ENCODE data around the gene MSH6. TPM values are rescaled to one million over a fixed set of nuclear protein-coding genes. Genes with fewer than 3 reads are reported as not detected.

The MSH6 gene
- total and polyA plus RNA-seq, 9 of the 15 experiments (the other 6 are each of a cell fraction or from before 2014, with no cell fraction given), result 15.3 to 147 (median 80.5) TPM

DNA sequence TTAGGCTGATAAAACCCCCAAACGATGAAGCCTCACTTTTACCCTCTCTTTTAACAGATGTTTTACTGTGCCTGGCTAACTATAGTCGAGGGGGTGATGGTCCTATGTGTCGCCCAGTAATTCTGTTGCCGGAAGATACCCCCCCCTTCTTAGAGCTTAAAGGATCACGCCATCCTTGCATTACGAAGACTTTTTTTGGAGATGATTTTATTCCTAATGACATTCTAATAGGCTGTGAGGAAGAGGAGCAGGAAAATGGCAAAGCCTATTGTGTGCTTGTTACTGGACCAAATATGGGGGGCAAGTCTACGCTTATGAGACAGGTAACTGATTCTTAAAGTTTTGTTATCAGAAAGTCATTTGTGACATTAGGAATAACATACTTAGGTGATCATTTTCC is 20.4 kb downstream of the MSH6 start (continued):
- TF ChIP-seq, protein P1, sequence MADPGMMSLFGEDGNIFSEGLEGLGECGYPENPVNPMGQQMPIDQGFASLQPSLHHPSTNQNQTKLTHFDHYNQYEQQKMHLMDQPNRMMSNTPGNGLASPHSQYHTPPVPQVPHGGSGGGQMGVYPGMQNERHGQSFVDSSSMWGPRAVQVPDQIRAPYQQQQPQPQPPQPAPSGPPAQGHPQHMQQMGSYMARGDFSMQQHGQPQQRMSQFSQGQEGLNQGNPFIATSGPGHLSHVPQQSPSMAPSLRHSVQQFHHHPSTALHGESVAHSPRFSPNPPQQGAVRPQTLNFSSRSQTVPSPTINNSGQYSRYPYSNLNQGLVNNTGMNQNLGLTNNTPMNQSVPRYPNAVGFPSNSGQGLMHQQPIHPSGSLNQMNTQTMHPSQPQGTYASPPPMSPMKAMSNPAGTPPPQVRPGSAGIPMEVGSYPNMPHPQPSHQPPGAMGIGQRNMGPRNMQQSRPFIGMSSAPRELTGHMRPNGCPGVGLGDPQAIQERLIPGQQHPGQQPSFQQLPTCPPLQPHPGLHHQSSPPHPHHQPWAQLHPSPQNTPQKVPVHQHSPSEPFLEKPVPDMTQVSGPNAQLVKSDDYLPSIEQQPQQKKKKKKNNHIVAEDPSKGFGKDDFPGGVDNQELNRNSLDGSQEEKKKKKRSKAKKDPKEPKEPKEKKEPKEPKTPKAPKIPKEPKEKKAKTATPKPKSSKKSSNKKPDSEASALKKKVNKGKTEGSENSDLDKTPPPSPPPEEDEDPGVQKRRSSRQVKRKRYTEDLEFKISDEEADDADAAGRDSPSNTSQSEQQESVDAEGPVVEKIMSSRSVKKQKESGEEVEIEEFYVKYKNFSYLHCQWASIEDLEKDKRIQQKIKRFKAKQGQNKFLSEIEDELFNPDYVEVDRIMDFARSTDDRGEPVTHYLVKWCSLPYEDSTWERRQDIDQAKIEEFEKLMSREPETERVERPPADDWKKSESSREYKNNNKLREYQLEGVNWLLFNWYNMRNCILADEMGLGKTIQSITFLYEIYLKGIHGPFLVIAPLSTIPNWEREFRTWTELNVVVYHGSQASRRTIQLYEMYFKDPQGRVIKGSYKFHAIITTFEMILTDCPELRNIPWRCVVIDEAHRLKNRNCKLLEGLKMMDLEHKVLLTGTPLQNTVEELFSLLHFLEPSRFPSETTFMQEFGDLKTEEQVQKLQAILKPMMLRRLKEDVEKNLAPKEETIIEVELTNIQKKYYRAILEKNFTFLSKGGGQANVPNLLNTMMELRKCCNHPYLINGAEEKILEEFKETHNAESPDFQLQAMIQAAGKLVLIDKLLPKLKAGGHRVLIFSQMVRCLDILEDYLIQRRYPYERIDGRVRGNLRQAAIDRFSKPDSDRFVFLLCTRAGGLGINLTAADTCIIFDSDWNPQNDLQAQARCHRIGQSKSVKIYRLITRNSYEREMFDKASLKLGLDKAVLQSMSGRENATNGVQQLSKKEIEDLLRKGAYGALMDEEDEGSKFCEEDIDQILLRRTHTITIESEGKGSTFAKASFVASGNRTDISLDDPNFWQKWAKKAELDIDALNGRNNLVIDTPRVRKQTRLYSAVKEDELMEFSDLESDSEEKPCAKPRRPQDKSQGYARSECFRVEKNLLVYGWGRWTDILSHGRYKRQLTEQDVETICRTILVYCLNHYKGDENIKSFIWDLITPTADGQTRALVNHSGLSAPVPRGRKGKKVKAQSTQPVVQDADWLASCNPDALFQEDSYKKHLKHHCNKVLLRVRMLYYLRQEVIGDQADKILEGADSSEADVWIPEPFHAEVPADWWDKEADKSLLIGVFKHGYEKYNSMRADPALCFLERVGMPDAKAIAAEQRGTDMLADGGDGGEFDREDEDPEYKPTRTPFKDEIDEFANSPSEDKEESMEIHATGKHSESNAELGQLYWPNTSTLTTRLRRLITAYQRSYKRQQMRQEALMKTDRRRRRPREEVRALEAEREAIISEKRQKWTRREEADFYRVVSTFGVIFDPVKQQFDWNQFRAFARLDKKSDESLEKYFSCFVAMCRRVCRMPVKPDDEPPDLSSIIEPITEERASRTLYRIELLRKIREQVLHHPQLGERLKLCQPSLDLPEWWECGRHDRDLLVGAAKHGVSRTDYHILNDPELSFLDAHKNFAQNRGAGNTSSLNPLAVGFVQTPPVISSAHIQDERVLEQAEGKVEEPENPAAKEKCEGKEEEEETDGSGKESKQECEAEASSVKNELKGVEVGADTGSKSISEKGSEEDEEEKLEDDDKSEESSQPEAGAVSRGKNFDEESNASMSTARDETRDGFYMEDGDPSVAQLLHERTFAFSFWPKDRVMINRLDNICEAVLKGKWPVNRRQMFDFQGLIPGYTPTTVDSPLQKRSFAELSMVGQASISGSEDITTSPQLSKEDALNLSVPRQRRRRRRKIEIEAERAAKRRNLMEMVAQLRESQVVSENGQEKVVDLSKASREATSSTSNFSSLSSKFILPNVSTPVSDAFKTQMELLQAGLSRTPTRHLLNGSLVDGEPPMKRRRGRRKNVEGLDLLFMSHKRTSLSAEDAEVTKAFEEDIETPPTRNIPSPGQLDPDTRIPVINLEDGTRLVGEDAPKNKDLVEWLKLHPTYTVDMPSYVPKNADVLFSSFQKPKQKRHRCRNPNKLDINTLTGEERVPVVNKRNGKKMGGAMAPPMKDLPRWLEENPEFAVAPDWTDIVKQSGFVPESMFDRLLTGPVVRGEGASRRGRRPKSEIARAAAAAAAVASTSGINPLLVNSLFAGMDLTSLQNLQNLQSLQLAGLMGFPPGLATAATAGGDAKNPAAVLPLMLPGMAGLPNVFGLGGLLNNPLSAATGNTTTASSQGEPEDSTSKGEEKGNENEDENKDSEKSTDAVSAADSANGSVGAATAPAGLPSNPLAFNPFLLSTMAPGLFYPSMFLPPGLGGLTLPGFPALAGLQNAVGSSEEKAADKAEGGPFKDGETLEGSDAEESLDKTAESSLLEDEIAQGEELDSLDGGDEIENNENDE (IDR thresholded peaks at IDR 0.05; ENCODE audit: low read depth, low read length), result no peak
- TF ChIP-seq FOXA3 (CRISPR knock-in tag; conservative IDR thresholded peaks at IDR 0.05 in 1 of 2, IDR thresholded peaks at IDR 0.05 in 1 of 2) (no peak), POLR2AphosphoS5 (IDR thresholded peaks at IDR 0.05; ENCODE audit: control insufficient read depth, insufficient read depth, low read depth, low read length) (no peak), GTF2E2 (tag; IDR thresholded peaks at IDR 0.05) (no peak)
- TF ChIP-seq, protein P2, sequence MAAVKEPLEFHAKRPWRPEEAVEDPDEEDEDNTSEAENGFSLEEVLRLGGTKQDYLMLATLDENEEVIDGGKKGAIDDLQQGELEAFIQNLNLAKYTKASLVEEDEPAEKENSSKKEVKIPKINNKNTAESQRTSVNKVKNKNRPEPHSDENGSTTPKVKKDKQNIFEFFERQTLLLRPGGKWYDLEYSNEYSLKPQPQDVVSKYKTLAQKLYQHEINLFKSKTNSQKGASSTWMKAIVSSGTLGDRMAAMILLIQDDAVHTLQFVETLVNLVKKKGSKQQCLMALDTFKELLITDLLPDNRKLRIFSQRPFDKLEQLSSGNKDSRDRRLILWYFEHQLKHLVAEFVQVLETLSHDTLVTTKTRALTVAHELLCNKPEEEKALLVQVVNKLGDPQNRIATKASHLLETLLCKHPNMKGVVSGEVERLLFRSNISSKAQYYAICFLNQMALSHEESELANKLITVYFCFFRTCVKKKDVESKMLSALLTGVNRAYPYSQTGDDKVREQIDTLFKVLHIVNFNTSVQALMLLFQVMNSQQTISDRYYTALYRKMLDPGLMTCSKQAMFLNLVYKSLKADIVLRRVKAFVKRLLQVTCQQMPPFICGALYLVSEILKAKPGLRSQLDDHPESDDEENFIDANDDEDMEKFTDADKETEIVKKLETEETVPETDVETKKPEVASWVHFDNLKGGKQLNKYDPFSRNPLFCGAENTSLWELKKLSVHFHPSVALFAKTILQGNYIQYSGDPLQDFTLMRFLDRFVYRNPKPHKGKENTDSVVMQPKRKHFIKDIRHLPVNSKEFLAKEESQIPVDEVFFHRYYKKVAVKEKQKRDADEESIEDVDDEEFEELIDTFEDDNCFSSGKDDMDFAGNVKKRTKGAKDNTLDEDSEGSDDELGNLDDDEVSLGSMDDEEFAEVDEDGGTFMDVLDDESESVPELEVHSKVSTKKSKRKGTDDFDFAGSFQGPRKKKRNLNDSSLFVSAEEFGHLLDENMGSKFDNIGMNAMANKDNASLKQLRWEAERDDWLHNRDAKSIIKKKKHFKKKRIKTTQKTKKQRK (IDR thresholded peaks at IDR 0.05; ENCODE audit: borderline replicate concordance, low read depth, low read length), result no peak
- TF ChIP-seq, protein P3, sequence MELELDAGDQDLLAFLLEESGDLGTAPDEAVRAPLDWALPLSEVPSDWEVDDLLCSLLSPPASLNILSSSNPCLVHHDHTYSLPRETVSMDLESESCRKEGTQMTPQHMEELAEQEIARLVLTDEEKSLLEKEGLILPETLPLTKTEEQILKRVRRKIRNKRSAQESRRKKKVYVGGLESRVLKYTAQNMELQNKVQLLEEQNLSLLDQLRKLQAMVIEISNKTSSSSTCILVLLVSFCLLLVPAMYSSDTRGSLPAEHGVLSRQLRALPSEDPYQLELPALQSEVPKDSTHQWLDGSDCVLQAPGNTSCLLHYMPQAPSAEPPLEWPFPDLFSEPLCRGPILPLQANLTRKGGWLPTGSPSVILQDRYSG (tag; conservative IDR thresholded peaks at IDR 0.05; ENCODE audit: low read depth), result no peak
